GM23338 (cell line): ENCODE data around the gene CALR3. TPM values are rescaled to one million over a fixed set of nuclear protein-coding genes. Genes with fewer than 3 reads are reported as not detected.

Experiments used
- ATAC-seq: fragments of 200-7000 bp; cut with Tn5 transposase; 3 replicates; pipeline ENCODE4 v1.9.1; 2020
- DNase-seq: peaks from one replicate; pipeline ENCODE4 v3.0.0-alpha.2; 2015; ENCODE audit warnings: low spot score
- H2AFZ ChIP-seq: fragments of 200-600 bp; sonication (generic); 2 replicates; pipeline ENCODE4 v1.8.0; 2016; ENCODE audit warnings: antibody characterized with exemption, mild to moderate bottlenecking, moderate library complexity
- H3F3A ChIP-seq: fragments of 200-600 bp; sonication (generic); replicated peaks from 2 replicates; pipeline ENCODE4 v1.8.0; 2017; ENCODE audit warnings: antibody characterized with exemption, mixed run types, low read depth
- H3K27ac ChIP-seq: fragments of 200-600 bp; sonication (generic); 2 replicates; pipeline ENCODE4 v1.6.1; 2016; ENCODE audit warnings: low read depth
- H3K27me3 ChIP-seq: fragments of 200-600 bp; sonication (generic); 2 replicates; pipeline ENCODE4 v1.8.0; 2016; ENCODE audit warnings: mild to moderate bottlenecking, mixed run types, moderate library complexity; ENCODE audit not compliant: insufficient read depth
- H3K36me3 ChIP-seq: fragments of 200-600 bp; sonication (generic); 2 replicates; pipeline ENCODE4 v1.8.0; 2016; ENCODE audit warnings: mild to moderate bottlenecking; ENCODE audit not compliant: insufficient read depth
- H3K4me1 ChIP-seq: fragments of 200-600 bp; sonication (generic); 2 replicates; pipeline ENCODE4 v1.8.0; 2016; ENCODE audit warnings: mild to moderate bottlenecking, moderate library complexity; ENCODE audit not compliant: insufficient read depth
- H3K4me2 ChIP-seq: fragments of 200-600 bp; sonication (generic); 2 replicates; pipeline ENCODE4 v1.7.1; 2017; ENCODE audit warnings: mixed run types
- H3K4me3 ChIP-seq: fragments of 200-600 bp; sonication (generic); 2 replicates; pipeline ENCODE4 v1.6.1; 2016; ENCODE audit warnings: mixed run types
- H3K79me2 ChIP-seq: fragments of 200-600 bp; sonication (generic); replicated peaks from 2 replicates; pipeline ENCODE4 v1.8.0; 2017; ENCODE audit warnings: mild to moderate bottlenecking; ENCODE audit not compliant: insufficient read depth
- H3K9me2 ChIP-seq: fragments of 200-600 bp; sonication (generic); 2 replicates; pipeline ENCODE4 v1.8.0; 2017; ENCODE audit not compliant: insufficient read depth
- H4K20me1 ChIP-seq: fragments of 200-600 bp; sonication (generic); replicated peaks from 2 replicates; pipeline ENCODE4 v1.8.0; 2017; ENCODE audit warnings: mild to moderate bottlenecking; ENCODE audit not compliant: insufficient read depth
- H3K27ac Mint-ChIP-seq: 2 replicates; pipeline ENCODE4 v1.8.0; 2020; ENCODE audit warnings: inconsistent platforms, mild to moderate bottlenecking, moderate library complexity, mixed read lengths
- H3K27me3 Mint-ChIP-seq: 3 replicates; pipeline ENCODE4 v1.8.0; 2022; ENCODE audit warnings: low read depth, mild to moderate bottlenecking, moderate library complexity, mixed read lengths, inconsistent platforms; ENCODE audit not compliant: insufficient read depth, poor library complexity
- H3K36me3 Mint-ChIP-seq: 3 replicates; pipeline ENCODE4 v1.8.0; 2021; ENCODE audit warnings: low read depth, mild to moderate bottlenecking, inconsistent platforms, moderate library complexity, mixed read lengths
- H3K4me1 Mint-ChIP-seq: 3 replicates; pipeline ENCODE4 v1.8.0; 2020; ENCODE audit warnings: mild to moderate bottlenecking, inconsistent platforms, mixed read lengths
- H3K4me3 Mint-ChIP-seq: 3 replicates; pipeline ENCODE4 v1.8.0; 2021; ENCODE audit warnings: moderate library complexity, mild to moderate bottlenecking, inconsistent platforms, mixed read lengths
- H3K9me3 Mint-ChIP-seq: 3 replicates; pipeline ENCODE4 v1.8.0; 2020; ENCODE audit warnings: moderate library complexity, mild to moderate bottlenecking, inconsistent platforms, mixed read lengths
- CTCF ChIP-seq, 2 experiments: fragments of 200-600 bp in 1 of 2; sonication (generic) in 1 of 2; conservative IDR thresholded peaks; 2 replicates each; pipeline versions ENCODE4 v1.5.1 to v1.6.1; 2016 to 2017; ENCODE audit warnings: antibody characterized with exemption in 2 of 2, low read depth in 2 of 2, mild to moderate bottlenecking in 2 of 2, moderate library complexity in 1 of 2
- EZH2phosphoT487 ChIP-seq: fragments of 200-600 bp; sonication (generic); IDR thresholded peaks from one replicate; pipeline ENCODE4 v1.8.1; 2018; ENCODE audit warnings: antibody characterized with exemption; ENCODE audit not compliant: unreplicated experiment
- POLR2AphosphoS5 ChIP-seq: IDR thresholded peaks from 2 replicates; pipeline ENCODE4 v1.6.1; 2016; ENCODE audit warnings: antibody characterized with exemption, low read depth
- REST ChIP-seq: IDR thresholded peaks from one replicate; pipeline ENCODE4 v1.6.1; 2018; ENCODE audit warnings: antibody characterized with exemption; ENCODE audit not compliant: unreplicated experiment
- STAT1 ChIP-seq: IDR thresholded peaks from one replicate; pipeline ENCODE4 v1.6.1; 2016; ENCODE audit warnings: antibody characterized with exemption; ENCODE audit not compliant: unreplicated experiment
- ZNF114 ChIP-seq: fragments of 250-450 bp; sonication (Bioruptor Pico); IDR thresholded peaks from 2 replicates; pipeline ENCODE4 v1.5.0; 2020; ENCODE audit warnings: mild to moderate bottlenecking, moderate library complexity
- ZNF331 ChIP-seq: fragments of 250-450 bp; sonication (Bioruptor Pico); IDR thresholded peaks from 2 replicates; pipeline ENCODE4 v1.5.0; 2020; ENCODE audit warnings: low read depth, mild to moderate bottlenecking, moderate library complexity
- ZNF462 ChIP-seq: fragments of 250-450 bp; sonication (Bioruptor Pico); IDR thresholded peaks from 2 replicates; pipeline ENCODE4 v1.5.0; 2020; ENCODE audit warnings: mild to moderate bottlenecking, moderate library complexity
- polyA plus RNA-seq: library from polyadenylated mRNA; unstranded; fragments of >200 nt; fragmentation: Nextera tagmentation; extraction: Ambion mirVana; gene quantifications from 2 replicates; pipeline ENCODE4 v1.2.1, GENCODE V29; 2016
- total RNA-seq: library from RNA; depleted of rRNA; stranded (reverse); fragments of >200 nt; shearing (Covaris generic); gene quantifications from 2 replicates; pipeline ENCODE4 v1.2.3, GENCODE V29; 2014

CALR3 gene
- total and polyA plus RNA-seq, 2 experiments from 2014 or later: 0.42 to 0.66 TPM

- TF ChIP-seq STAT1 (no peak), CTCF (conservative IDR thresholded peaks at IDR 0.05; ENCODE audit: low read depth in 2 of 2) (no peak), POLR2AphosphoS5 (no peak), REST (no peak), EZH2phosphoT487 (no peak), ZNF331 (CRISPR knock-in tag) (no peak), ZNF462 (CRISPR knock-in tag) (no peak), ZNF114 (CRISPR knock-in tag) (no peak)
- Histone ChIP-seq H3F3A (peaks cover 20% of the 10 kb centered on the region), H3K27ac (no peak overlapping the region), H3K79me2 (no peaks in the 10 kb centered on the region), H3K27me3 (no peaks in the 10 kb centered on the region), H3K4me2 (no peak overlapping the region), H3K4me1 (no peaks in the 10 kb centered on the region), H3K9me2 (no peaks in the 10 kb centered on the region), H2AFZ (no peak overlapping the region), H3K36me3 (peaks cover 34% of the 10 kb centered on the region), H3K4me3 (no peak overlapping the region), H4K20me1 (peaks cover 12% of the 10 kb centered on the region)
- Mint-ChIP-seq H3K27ac (no peak overlapping the region), H3K36me3 (peaks cover 70% of the 10 kb centered on the region), H3K9me3 (no peaks in the 10 kb centered on the region; the same call in 2 of the 3 replicates), H3K4me3 (no peak overlapping the region), H3K4me1 (no peaks in the 10 kb centered on the region), H3K27me3 (peaks cover 11% of the 10 kb centered on the region)
- ATAC-seq (no peak), DNase-seq (no peak)
Observed at GRCh38 chr19:16519230-16519687, 23.3 kb upstream of the CALR3 start.
